Trophoblast cell (in vitro differentiated cells and primary cell): ENCODE results near the gene LILRB4.

Source experiments
- DNase-seq, 2 donors: peaks; one replicate each; pipeline ENCODE4 v3.0.0-alpha.2; 2016
- H2AFZ ChIP-seq: 2 replicates; pipeline ENCODE4 v1.6.1; 2013; ENCODE audit warnings: low read length, moderate library complexity, mild to moderate bottlenecking; ENCODE audit not compliant: insufficient read depth, poor library complexity
- H2AK5ac ChIP-seq: 2 replicates; pipeline ENCODE4 v1.6.1; 2013; ENCODE audit warnings: mild to moderate bottlenecking, low read length
- H2BK120ac ChIP-seq: 2 replicates; pipeline ENCODE4 v1.6.1; 2013; ENCODE audit warnings: low read length, mild to moderate bottlenecking, moderate library complexity; ENCODE audit not compliant: insufficient read depth, poor library complexity
- H2BK12ac ChIP-seq: 2 replicates; pipeline ENCODE4 v1.6.1; 2013; ENCODE audit warnings: mild to moderate bottlenecking, low read length, moderate library complexity
- H2BK5ac ChIP-seq: 2 replicates; pipeline ENCODE4 v1.6.1; 2013; ENCODE audit warnings: low read length, low read depth, moderate library complexity, mild to moderate bottlenecking; ENCODE audit not compliant: poor library complexity
- H3K14ac ChIP-seq: 2 replicates; pipeline ENCODE4 v1.6.1; 2013; ENCODE audit warnings: mild to moderate bottlenecking, low read length
- H3K18ac ChIP-seq: 2 replicates; pipeline ENCODE4 v1.6.1; 2013; ENCODE audit warnings: mild to moderate bottlenecking, low read length
- H3K23ac ChIP-seq: 2 replicates; pipeline ENCODE4 v1.6.1; 2013; ENCODE audit warnings: low read length
- H3K27ac ChIP-seq: 2 replicates; pipeline ENCODE4 v1.5.1; 2013; ENCODE audit warnings: low read depth, mild to moderate bottlenecking, inconsistent platforms, low read length, moderate library complexity
- H3K27me3 ChIP-seq: 2 replicates; pipeline ENCODE4 v1.6.1; 2013; ENCODE audit warnings: inconsistent platforms, mild to moderate bottlenecking, low read length, moderate library complexity; ENCODE audit not compliant: insufficient read depth
- H3K36me3 ChIP-seq, 2 experiments: 1 replicate in 1 of 2; 2 replicates in 1 of 2; pipeline ENCODE4 v1.6.1; 2013; ENCODE audit warnings: low read length in 2 of 2, mild to moderate bottlenecking in 2 of 2, moderate library complexity in 1 of 2; ENCODE audit not compliant: insufficient read depth in 2 of 2, control insufficient read depth in 1 of 2
- H3K4ac ChIP-seq: 2 replicates; pipeline ENCODE4 v1.6.1; 2013; ENCODE audit warnings: low read depth, mild to moderate bottlenecking, low read length, moderate library complexity
- H3K4me1 ChIP-seq, 2 experiments: 1 replicate in 1 of 2; 2 replicates in 1 of 2; pipeline ENCODE4 v1.6.1; 2013; ENCODE audit warnings: low read length in 2 of 2, mild to moderate bottlenecking in 2 of 2, moderate library complexity in 1 of 2; ENCODE audit not compliant: insufficient read depth in 2 of 2, control insufficient read depth in 1 of 2
- H3K4me2 ChIP-seq: 2 replicates; pipeline ENCODE4 v1.6.1; 2013; ENCODE audit warnings: inconsistent platforms, mild to moderate bottlenecking, low read length, moderate library complexity
- H3K4me3 ChIP-seq: 2 replicates; pipeline ENCODE4 v1.5.1; 2013; ENCODE audit warnings: mild to moderate bottlenecking, low read depth, low read length, inconsistent platforms
- H3K79me1 ChIP-seq: one replicate; pipeline ENCODE4 v1.6.1; 2013; ENCODE audit warnings: low read length
- H3K79me2 ChIP-seq: 2 replicates; pipeline ENCODE4 v1.6.1; 2013; ENCODE audit warnings: low read length, mild to moderate bottlenecking; ENCODE audit not compliant: control insufficient read depth, insufficient read depth, poor library complexity
- H3K9ac ChIP-seq: 2 replicates; pipeline ENCODE4 v1.6.1; 2013; ENCODE audit warnings: mild to moderate bottlenecking, low read length
- H3K9me3 ChIP-seq: 2 replicates; pipeline ENCODE4 v1.6.1; 2013; ENCODE audit warnings: low read depth, mild to moderate bottlenecking, control low read depth, inconsistent platforms, low read length; ENCODE audit not compliant: insufficient read depth
- H4K12ac ChIP-seq: 2 replicates; pipeline ENCODE4 v1.6.1; 2013; ENCODE audit warnings: low read depth, mild to moderate bottlenecking, low read length, moderate library complexity
- H4K8ac ChIP-seq: 2 replicates; pipeline ENCODE4 v1.6.1; 2013; ENCODE audit warnings: low read depth, mild to moderate bottlenecking, low read length, moderate library complexity
- H4K91ac ChIP-seq: one replicate; pipeline ENCODE4 v1.6.1; 2013; ENCODE audit warnings: low read depth, mild to moderate bottlenecking, low read length, moderate library complexity
- WGBS: extraction: QIAGEN DNeasy Blood & Tissue Kit; methylation state at CpG from one replicate; pipeline ENCODE4 v1.1.7; 2013; ENCODE audit warnings: missing lambda C conversion rate; ENCODE audit not compliant: insufficient read length, insufficient coverage; ENCODE audit errors: extremely low coverage; 5-methylcytosine and 5-hydroxymethylcytosine counted together

The LILRB4 gene

DNA sequence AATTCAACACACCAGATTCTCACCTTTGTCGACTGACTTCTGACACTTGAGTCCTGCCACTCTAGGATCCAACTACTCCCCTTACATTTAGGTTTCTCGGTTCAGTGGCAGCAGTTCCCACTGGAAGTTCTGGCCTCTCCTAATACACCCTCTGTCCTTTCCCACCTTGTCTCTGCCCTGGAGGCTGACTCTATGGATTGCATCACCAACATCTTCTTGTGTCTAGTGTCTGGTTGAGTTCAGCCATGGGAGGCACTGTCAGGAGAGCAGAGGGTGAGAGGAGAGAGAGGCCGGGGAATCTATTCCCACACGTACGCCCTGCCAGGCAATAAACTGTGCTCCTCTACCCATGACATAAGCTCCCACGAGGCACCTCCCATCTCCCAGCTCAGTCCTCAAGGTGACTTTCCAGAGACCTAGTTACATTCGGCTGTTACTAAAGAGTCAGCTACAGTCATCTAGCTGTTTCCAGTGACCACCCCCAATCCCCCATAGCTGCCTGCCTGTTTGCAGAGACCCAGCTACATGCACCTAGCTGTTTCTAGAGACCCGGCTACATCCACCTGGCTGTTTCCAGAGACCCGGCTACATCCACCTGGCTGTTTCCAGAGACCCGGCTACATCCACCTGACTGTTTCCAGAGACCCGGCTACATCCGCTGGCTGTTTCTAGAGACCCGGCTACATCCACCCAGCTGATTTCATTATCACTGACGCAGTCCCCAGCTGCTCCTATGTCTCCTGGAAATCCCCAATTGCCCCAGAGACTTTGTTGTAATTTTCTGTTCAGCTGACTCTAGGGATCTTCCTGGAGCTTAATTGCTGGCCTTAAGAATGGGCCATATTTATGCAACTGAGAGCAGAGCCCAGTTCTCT lies 8.1 kb upstream of the LILRB4 start:
- no peak overlapping the region for H2AFZ ChIP-seq
- no peak overlapping the region for H2BK5ac ChIP-seq
- H2BK12ac ChIP-seq, result no peak overlapping the region
- H3K4ac ChIP-seq, result no peak overlapping the region
- peak in 1 of 2 donors; percentile 42 for DNase-seq
- no peaks in the 10 kb centered on the region for H3K79me1 ChIP-seq
- no peaks in the 10 kb centered on the region for H3K4me1 ChIP-seq
- no peaks in the 10 kb centered on the region for H3K27me3 ChIP-seq
- no peak overlapping the region for H4K8ac ChIP-seq
- no peaks in the 10 kb centered on the region for H3K79me2 ChIP-seq
- no peak overlapping the region for H3K4me3 ChIP-seq
- H3K14ac ChIP-seq, result no peak overlapping the region
- no peak overlapping the region for H3K18ac ChIP-seq
- H3K23ac ChIP-seq, result no peak overlapping the region
- no CpG with 5 or more reads among the region's 14 CpGs for WGBS
- no peak overlapping the region for H4K12ac ChIP-seq
- peaks cover 25% of the 10 kb centered on the region for H3K9me3 ChIP-seq
- no peak overlapping the region for H3K9ac ChIP-seq
- no peak overlapping the region for H3K4me2 ChIP-seq
- no peak overlapping the region for H2AK5ac ChIP-seq
- no peaks in the 10 kb centered on the region for H3K36me3 ChIP-seq
- no peak overlapping the region for H2BK120ac ChIP-seq
- no peak overlapping the region for H3K27ac ChIP-seq
- no peak overlapping the region for H4K91ac ChIP-seq

DNA sequence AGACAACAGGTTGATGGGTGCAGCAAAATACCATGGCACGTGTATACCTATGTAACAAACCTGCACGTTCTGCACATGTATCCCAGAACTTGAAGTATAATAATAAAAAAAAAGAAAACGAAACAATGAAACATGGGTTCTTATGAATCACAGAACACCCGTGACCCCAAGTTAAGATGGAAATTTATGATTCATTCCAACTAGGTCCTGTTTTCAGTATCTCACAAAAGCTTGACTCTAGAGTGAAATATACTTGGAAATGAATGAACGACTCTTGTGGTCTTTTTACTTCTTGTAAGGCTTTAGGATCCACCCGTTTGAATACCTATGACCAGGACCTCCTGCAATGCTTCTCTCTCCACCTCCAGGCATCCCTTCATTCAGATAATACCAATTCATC lies 3.5 kb upstream of the LILRB4 start:
- Histone ChIP-seq H3K27ac (no peak overlapping the region), H3K23ac (no peak overlapping the region), H3K36me3 (no peaks in the 10 kb centered on the region)

DNA sequence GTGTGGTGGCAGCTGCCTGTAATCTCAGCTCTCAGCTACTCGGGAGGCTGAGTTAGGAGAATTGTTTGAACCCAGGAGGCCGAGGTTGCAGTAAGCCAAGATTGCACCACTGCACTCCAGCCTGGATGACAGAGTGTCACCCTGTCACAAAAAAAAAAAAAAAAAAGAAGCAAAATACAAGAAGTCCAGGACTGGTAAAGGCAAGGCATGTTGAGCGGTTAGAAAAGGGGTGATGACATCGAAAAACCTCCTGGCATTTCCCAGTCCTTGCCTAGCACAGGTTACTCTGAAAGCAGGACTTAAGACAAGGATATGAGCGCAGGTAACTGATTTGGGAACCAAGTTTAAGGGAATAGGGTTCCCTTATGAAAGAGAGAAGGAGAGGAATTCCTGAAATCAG lies 2.5 kb upstream of the LILRB4 start:
- Histone ChIP-seq H2AFZ (no peak overlapping the region), H4K91ac (no peak overlapping the region), H3K27me3 (no peaks in the 10 kb centered on the region), H3K4me2 (no peak overlapping the region), H3K4me1 (no peaks in the 10 kb centered on the region), H2BK12ac (no peak overlapping the region), H3K79me2 (no peaks in the 10 kb centered on the region), H2AK5ac (no peak overlapping the region), H4K12ac (no peak overlapping the region), H3K14ac (no peak overlapping the region), H3K9ac (no peak overlapping the region), H3K18ac (no peak overlapping the region), H3K27ac (no peak overlapping the region), H2BK120ac (no peak overlapping the region), H3K9me3 (peaks cover 42% of the 10 kb centered on the region), H4K8ac (no peak overlapping the region), H3K4me3 (no peak overlapping the region), H3K79me1 (no peaks in the 10 kb centered on the region), H2BK5ac (no peak overlapping the region), H3K4ac (no peak overlapping the region), H3K36me3 (no peaks in the 10 kb centered on the region), H3K23ac (no peak overlapping the region)
- no peak for DNase-seq
- no CpG with 5 or more reads among the region's 5 CpGs for WGBS

More for the DNA sequence above, 3.5 kb upstream of the LILRB4 start:
- H4K91ac ChIP-seq, result no peak overlapping the region
- H4K8ac ChIP-seq, result no peak overlapping the region
- no peak overlapping the region for H2BK12ac ChIP-seq
- no peaks in the 10 kb centered on the region for H3K4me1 ChIP-seq
- H3K4ac ChIP-seq, result no peak overlapping the region
- H3K4me2 ChIP-seq, result no peak overlapping the region
- DNase-seq, result no peak
- H2BK5ac ChIP-seq, result no peak overlapping the region
- no peak overlapping the region for H2AFZ ChIP-seq
- H3K9ac ChIP-seq, result no peak overlapping the region
- no peak overlapping the region for H2BK120ac ChIP-seq
- H4K12ac ChIP-seq, result no peak overlapping the region
- WGBS, result no CpG with 5 or more reads among the region's 6 CpGs
- H3K27me3 ChIP-seq, result no peaks in the 10 kb centered on the region
- H3K79me1 ChIP-seq, result no peaks in the 10 kb centered on the region
- no peak overlapping the region for H3K14ac ChIP-seq
- no peak overlapping the region for H3K4me3 ChIP-seq
- no peaks in the 10 kb centered on the region for H3K79me2 ChIP-seq
- H3K18ac ChIP-seq, result no peak overlapping the region
- peaks cover 35% of the 10 kb centered on the region for H3K9me3 ChIP-seq
- H2AK5ac ChIP-seq, result no peak overlapping the region

DNA sequence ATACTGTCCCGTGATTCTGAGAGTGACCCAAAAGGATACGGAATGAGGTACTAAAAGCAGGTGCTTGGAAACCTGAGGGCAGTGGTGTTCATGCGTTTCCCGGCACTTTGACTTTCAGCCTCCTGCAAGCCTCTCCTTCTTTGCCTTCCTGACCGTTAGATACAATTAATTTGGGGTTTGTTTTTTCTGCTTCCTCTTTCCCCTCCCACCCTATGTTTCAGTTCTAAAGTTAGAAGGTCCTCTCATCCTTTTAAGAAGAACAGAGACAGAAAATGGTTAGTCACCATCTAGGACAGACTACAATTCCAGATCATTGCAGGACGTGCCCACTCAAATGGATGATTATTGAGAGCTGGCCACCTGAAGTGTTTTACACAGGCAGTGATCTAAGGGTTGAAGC lies 1.8 kb upstream of the LILRB4 start:
- H4K8ac ChIP-seq, result no peak overlapping the region
- H3K4me3 ChIP-seq, result no peak overlapping the region
- H2AFZ ChIP-seq, result no peak overlapping the region
- no peaks in the 10 kb centered on the region for H3K79me2 ChIP-seq
- peak in 1 of 2 donors; percentile 9 for DNase-seq
- H2AK5ac ChIP-seq, result no peak overlapping the region
- H3K4me1 ChIP-seq, result no peaks in the 10 kb centered on the region
- H3K14ac ChIP-seq, result no peak overlapping the region
- no peak overlapping the region for H3K9ac ChIP-seq
- H3K79me1 ChIP-seq, result no peaks in the 10 kb centered on the region
- H3K4ac ChIP-seq, result no peak overlapping the region
- no peak overlapping the region for H2BK120ac ChIP-seq
- H3K4me2 ChIP-seq, result no peak overlapping the region
- no peaks in the 10 kb centered on the region for H3K27me3 ChIP-seq
- no peak overlapping the region for H4K91ac ChIP-seq
- WGBS, result no CpG with 5 or more reads among the region's 6 CpGs
- H4K12ac ChIP-seq, result no peak overlapping the region
- no peak overlapping the region for H2BK5ac ChIP-seq
- H3K9me3 ChIP-seq, result peaks cover 46% of the 10 kb centered on the region
- H2BK12ac ChIP-seq, result no peak overlapping the region
- no peak overlapping the region for H3K23ac ChIP-seq
- no peak overlapping the region for H3K27ac ChIP-seq
- H3K18ac ChIP-seq, result no peak overlapping the region
- H3K36me3 ChIP-seq, result no peaks in the 10 kb centered on the region
